A673 (cell line): ENCODE measurements around the gene MGLL.

Experiments
- CTCF ChIP-seq: fragments of 300-800, 200-600 bp; sonication (generic); conservative IDR thresholded peaks from 2 replicates; pipeline ENCODE4 v1.5.1; 2017; ENCODE audit warnings: low read depth, mild to moderate bottlenecking, antibody characterized with exemption, low read length, moderate library complexity, mixed read lengths
- EZH2 ChIP-seq: fragments of 200-600 bp; sonication (generic); IDR thresholded peaks from 2 replicates; pipeline ENCODE4 v1.6.1; 2017; ENCODE audit warnings: borderline replicate concordance, low read depth, mild to moderate bottlenecking, mixed read lengths, antibody characterized with exemption, low read length; ENCODE audit not compliant: poor library complexity, severe bottlenecking

GRCh38 chr3:127694467-127695215 lies 127.7 kb downstream of the MGLL start:
- peak; percentile 39 for TF ChIP-seq CTCF
- TF ChIP-seq EZH2: no peak
